T-cell (primary cell): ENCODE results near the gene RBMS2. TPM values are rescaled to one million over a fixed set of nuclear protein-coding genes. Genes with fewer than 3 reads are reported as not detected.
"Not testable (repeated sequence)": the region's sequence is repeated elsewhere in the genome, so short reads cannot be mapped to it uniquely, and the experiment has no call there.

Experiments
- ATAC-seq, 4 experiments: fragments of 200-7000 bp in 3 of 4; fragments of 150-1000 bp in 1 of 4; cut with Tn5 transposase; replicated peaks in 1 of 4; 1 replicate in 3 of 4; 2 replicates in 1 of 4; pipeline ENCODE4 v1.10.0; 2021; ENCODE audit warnings: moderate library complexity in 3 of 4, mild to moderate bottlenecking in 2 of 4, moderate number of reproducible peaks in 1 of 4
- CTCF ChIA-PET, 2 donors: fragments of 300-600 bp; sonication (Branson Sonifier 250); formaldehyde crosslinking; loops; one replicate each; lab custom pipeline; 2022; ENCODE audit warnings: antibody characterized with exemption in 2 of 2; lab: Charles Lee
- POLR2A ChIA-PET, 2 donors: fragments of 300-600 bp; sonication (Branson Sonifier 250); formaldehyde crosslinking; loops; one replicate each; lab custom pipeline; 2022; ENCODE audit warnings: antibody characterized with exemption in 2 of 2; lab: Charles Lee
- DNase-seq, 35 experiments: peaks; one replicate each; pipeline versions ENCODE4 v3.0.0 to v3.0.0-alpha.2; 2013 to 2023
- H3K27ac ChIP-seq: one replicate; pipeline ENCODE4 v1.5.1; 2013; ENCODE audit warnings: low read length
- H3K27me3 ChIP-seq, 2 experiments: replicated peaks in 1 of 2; 1 replicate in 1 of 2; 2 replicates in 1 of 2; pipeline versions ENCODE4 v1.6.1 to v1.7.0; 2013; ENCODE audit warnings: low read length in 1 of 2, mixed read lengths in 1 of 2; ENCODE audit not compliant: control insufficient read depth in 2 of 2, insufficient read depth in 2 of 2; ENCODE audit errors: extremely low read depth in 1 of 2
- H3K36me3 ChIP-seq, 2 donors: 1 replicate in 1 of 2; 2 replicates in 1 of 2; pipeline versions ENCODE4 v1.6.1 to v1.7.0; 2013; ENCODE audit warnings: low read length in 1 of 2; ENCODE audit not compliant: control insufficient read depth in 2 of 2, insufficient read depth in 1 of 2; ENCODE audit errors: extremely low read depth in 1 of 2
- H3K4me1 ChIP-seq, 2 experiments: 1 replicate in 1 of 2; 2 replicates in 1 of 2; pipeline versions ENCODE4 v1.6.1 to v1.7.0; 2013; ENCODE audit warnings: low read length in 2 of 2, mixed read lengths in 1 of 2; ENCODE audit not compliant: insufficient read depth in 2 of 2, control insufficient read depth in 1 of 2; ENCODE audit errors: extremely low read depth in 1 of 2
- H3K4me3 ChIP-seq, 2 donors: 1 replicate in 1 of 2; 2 replicates in 1 of 2; pipeline versions ENCODE4 v1.5.1 to v1.7.0; 2013; ENCODE audit warnings: mild to moderate bottlenecking in 2 of 2, low read length in 1 of 2, moderate library complexity in 1 of 2; ENCODE audit not compliant: control insufficient read depth in 1 of 2; ENCODE audit errors: extremely low read depth in 1 of 2
- H3K9me3 ChIP-seq: 2 replicates; pipeline ENCODE4 v1.7.0; 2013
- H3K27ac Mint-ChIP-seq, 2 donors: one replicate each; pipeline ENCODE4 v1.8.0; 2020 to 2021; ENCODE audit warnings: mild to moderate bottlenecking in 2 of 2, mixed read lengths in 2 of 2
- H3K27me3 Mint-ChIP-seq, 2 donors: one replicate each; pipeline ENCODE4 v1.8.0; 2021 to 2022; ENCODE audit warnings: mixed read lengths in 2 of 2
- H3K36me3 Mint-ChIP-seq: one replicate; pipeline ENCODE4 v1.8.0; 2021; ENCODE audit warnings: mixed read lengths
- H3K4me1 Mint-ChIP-seq, 3 donors: one replicate each; pipeline ENCODE4 v1.8.0; 2020 to 2022; ENCODE audit warnings: mixed read lengths in 3 of 3, mild to moderate bottlenecking in 1 of 3
- H3K4me3 Mint-ChIP-seq, 3 donors: one replicate each; pipeline ENCODE4 v1.8.0; 2020 to 2022; ENCODE audit warnings: mild to moderate bottlenecking in 3 of 3, mixed read lengths in 3 of 3, moderate library complexity in 3 of 3
- H3K9me3 Mint-ChIP-seq, 3 donors: one replicate each; pipeline ENCODE4 v1.8.0; 2020 to 2022; ENCODE audit warnings: mixed read lengths in 3 of 3
- WGBS: methylation state at CpG from one replicate; pipeline ENCODE4 v1.1.5; 2013; ENCODE audit warnings: missing lambda C conversion rate; ENCODE audit not compliant: insufficient coverage; 5-methylcytosine and 5-hydroxymethylcytosine counted together
- total RNA-seq, 35 experiments: library from RNA in 6 of 35; stranded (reverse) in 6 of 35; fragments of 120-200 nt in 1 of 35; gene quantifications; one replicate each; pipeline versions ENCODE4 v1.2.1 to v1.2.4 and lab custom pipeline; 2013 to 2026

The RBMS2 gene
- total RNA-seq, 5 donors from 2014 or later (not counting 1 experiment from before 2014, with no cell fraction given): 0.99 to 8.3 (median 4.1) TPM

GRCh38 chr12:56499452-56499851, 22.2 kb upstream of the RBMS2 start:
- H3K27me3 Mint-ChIP-seq, H3K27ac ChIP-seq, CTCF ChIA-PET, H3K9me3 ChIP-seq, H3K4me1 Mint-ChIP-seq, H3K27ac Mint-ChIP-seq, POLR2A ChIA-PET, H3K36me3 ChIP-seq, H3K27me3 ChIP-seq, ATAC-seq, DNase-seq, H3K4me3 Mint-ChIP-seq, H3K9me3 Mint-ChIP-seq, H3K4me1 ChIP-seq, H3K36me3 Mint-ChIP-seq, H3K4me3 ChIP-seq: not testable (repeated sequence)
- WGBS: 85% methylated on average over 8 of the region's 9 CpGs

- H3K36me3 ChIP-seq, H3K36me3 Mint-ChIP-seq, H3K9me3 Mint-ChIP-seq, H3K27ac Mint-ChIP-seq, DNase-seq, H3K4me3 Mint-ChIP-seq, H3K9me3 ChIP-seq, H3K4me1 Mint-ChIP-seq, H3K27me3 Mint-ChIP-seq, ATAC-seq, H3K27ac ChIP-seq, POLR2A ChIA-PET, H3K4me1 ChIP-seq, H3K27me3 ChIP-seq, H3K4me3 ChIP-seq: not testable (repeated sequence)
- 89% methylated on average over 9 of the region's 13 CpGs for WGBS
- CTCF ChIA-PET: interaction anchor here in 1 of 2 donors (0.9 kb wide), 1 partner anchor 9 kb away, joined by 3 read pairs; no protein-coding TSS in a partner anchor
Measured at GRCh38 chr12:56499879-56500278, 21.7 kb upstream of the RBMS2 start.

- ChIA-PET POLR2A (no interaction called here), CTCF (interaction anchor here in 1 of 2 donors (0.7 kb wide), 1 partner anchor 62 kb away, joined by 3 read pairs; no protein-coding TSS in a partner anchor)
- Mint-ChIP-seq H3K4me1 (peaks cover 3 to 7% (median 5%) of the 10 kb centered on the region in 3 donors), H3K27me3 (peaks cover 1 to 6% of the 10 kb centered on the region in 2 donors), H3K9me3 (no peaks in the 10 kb centered on the region), H3K4me3 (no peak overlapping the region), H3K27ac (no peak overlapping the region), H3K36me3 (no peaks in the 10 kb centered on the region)
- Histone ChIP-seq H3K4me1 (no peaks in the 10 kb centered on the region), H3K4me3 (no peak overlapping the region), H3K36me3 (no peaks in the 10 kb centered on the region), H3K27ac (no peak overlapping the region), H3K27me3 (peaks cover 0 to 3% of the 10 kb centered on the region in 2 experiments), H3K9me3 (no peaks in the 10 kb centered on the region)
- no peak for DNase-seq
- 88% methylated on average over 15 of the region's 16 CpGs for WGBS
- no peak for ATAC-seq
Measured at GRCh38 chr12:56510786-56511185, 10.8 kb upstream of the RBMS2 start.

- not testable (repeated sequence) for H3K9me3 ChIP-seq, H3K27ac ChIP-seq, H3K36me3 ChIP-seq, H3K9me3 Mint-ChIP-seq, H3K27ac Mint-ChIP-seq, H3K4me3 ChIP-seq, H3K27me3 ChIP-seq, H3K36me3 Mint-ChIP-seq, H3K27me3 Mint-ChIP-seq, H3K4me1 ChIP-seq, H3K4me1 Mint-ChIP-seq, DNase-seq, ATAC-seq, H3K4me3 Mint-ChIP-seq
- CTCF ChIA-PET: interaction anchor here (0.6 to 3.0 kb wide), 11 partner anchors 11 to 170 kb away, joined by 3 to 29 read pairs (median 8); partner anchors contain the start of gene BAZ2A (in 1 of the 2)
- 71% methylated on average over 4 of the region's 4 CpGs for WGBS
- POLR2A ChIA-PET: interaction anchor here in 1 of 2 donors (0.6 kb wide), 1 partner anchor 125 kb away, joined by 5 read pairs; no protein-coding TSS in a partner anchor
Measured at GRCh38 chr12:56514014-56514318, 7.7 kb upstream of the RBMS2 start.

- ChIA-PET POLR2A (no interaction called here), CTCF (interaction anchor here in 1 of 2 donors (0.9 kb wide), 1 partner anchor 10 kb away, joined by 4 read pairs; no protein-coding TSS in a partner anchor)
- H3K36me3 Mint-ChIP-seq: no peaks in the 10 kb centered on the region
- H3K27ac Mint-ChIP-seq: no peak overlapping the region
- no peaks in the 10 kb centered on the region for H3K9me3 Mint-ChIP-seq
- H3K27ac ChIP-seq: no peak overlapping the region
- H3K4me1 Mint-ChIP-seq: peaks cover 29 to 33% (median 33%) of the 10 kb centered on the region in 3 donors
- no peak for DNase-seq
- 100% methylated on average over 1 of the region's 2 CpGs for WGBS
- H3K4me3 Mint-ChIP-seq: no peak overlapping the region
- no peak for ATAC-seq
- no peaks in the 10 kb centered on the region for H3K36me3 ChIP-seq
- H3K4me3 ChIP-seq: no peak overlapping the region
- H3K9me3 ChIP-seq: no peaks in the 10 kb centered on the region
- H3K27me3 ChIP-seq: peaks cover 0 to 3% of the 10 kb centered on the region in 2 experiments
- no peaks in the 10 kb centered on the region for H3K27me3 Mint-ChIP-seq
- H3K4me1 ChIP-seq: peaks cover 12 to 19% of the 10 kb centered on the region in 2 experiments
Measured at GRCh38 chr12:56517854-56518253, 3.8 kb upstream of the RBMS2 start.

- Histone ChIP-seq H3K4me1 (peaks cover 12 to 19% of the 10 kb centered on the region in 2 experiments), H3K9me3 (no peaks in the 10 kb centered on the region), H3K4me3 (no peak overlapping the region), H3K36me3 (no peaks in the 10 kb centered on the region), H3K27ac (no peak overlapping the region), H3K27me3 (no peaks in the 10 kb centered on the region)
- peaks cover 32 to 36% (median 35%) of the 10 kb centered on the region in 3 donors for H3K4me1 Mint-ChIP-seq
- H3K9me3 Mint-ChIP-seq: no peaks in the 10 kb centered on the region
- H3K27ac Mint-ChIP-seq: no peak overlapping the region
- ChIA-PET CTCF (interaction anchor here (0.6 to 0.7 kb wide), 3 partner anchors 95 to 182 kb away, joined by 3 to 7 read pairs (median 3); no protein-coding TSS in a partner anchor), POLR2A (interaction anchor here in 1 of 2 donors (0.6 kb wide), 1 partner anchor 158 kb away, joined by 3 read pairs; no protein-coding TSS in a partner anchor)
- no CpG with 5 or more reads among the region's 2 CpGs for WGBS
- no peak overlapping the region for H3K4me3 Mint-ChIP-seq
- ATAC-seq (no peak), DNase-seq (no peak)
- no peaks in the 10 kb centered on the region for H3K27me3 Mint-ChIP-seq
- H3K36me3 Mint-ChIP-seq: no peaks in the 10 kb centered on the region
Measured at GRCh38 chr12:56518570-56518969, 3.0 kb upstream of the RBMS2 start.
